Dedifferentiated amniotic fluid mesenchymal stem cell (primary cell): ENCODE results near the gene SPHK2.
"Not testable (repeated sequence)": the region's sequence is repeated elsewhere in the genome, so short reads cannot be mapped to it uniquely, and the experiment has no call there.

ENCODE experiments used
- DNase-seq: peaks from one replicate; pipeline ENCODE4 v3.0.0-alpha.2; 2016; ENCODE audit errors: extremely low spot score

The SPHK2 gene

GRCh38 chr19:48624067-48624594, 4.8 kb downstream of the SPHK2 start:
- peak; percentile 95 for DNase-seq

GRCh38 chr19:48624791-48625723, 5.8 kb downstream of the SPHK2 start:
- DNase-seq, result no peak

- DNase-seq, result no peak
Observed at GRCh38 chr19:48625891-48626327, 6.6 kb downstream of the SPHK2 start.

GRCh38 chr19:48627201-48627864, 8.0 kb downstream of the SPHK2 start:
- DNase-seq, result no peak

- DNase-seq, result no peak
Observed at GRCh38 chr19:48627865-48628314, 8.6 kb downstream of the SPHK2 start.

GRCh38 chr19:48628486-48629296, 9.4 kb downstream of the SPHK2 start:
- no peak for DNase-seq

GRCh38 chr19:48629297-48629598, 9.9 kb downstream of the SPHK2 start:
- no peak for DNase-seq

- DNase-seq, result no peak
Observed at GRCh38 chr19:48629599-48630295, 10.4 kb downstream of the SPHK2 start.

- DNase-seq, result no peak
Observed at GRCh38 chr19:48630296-48631063, 11.2 kb downstream of the SPHK2 start.

GRCh38 chr19:48631225-48631624, 11.9 kb downstream of the SPHK2 start:
- DNase-seq, result no peak

GRCh38 chr19:48632286-48632685, 13.0 kb downstream of the SPHK2 start:
- DNase-seq, result not testable (repeated sequence)

GRCh38 chr19:48632692-48633147, 13.4 kb downstream of the SPHK2 start:
- DNase-seq, result no peak

- no peak for DNase-seq
Observed at GRCh38 chr19:48633148-48634035, 14.1 kb downstream of the SPHK2 start.

GRCh38 chr19:48634036-48634342, 14.7 kb downstream of the SPHK2 start:
- DNase-seq, result no peak

GRCh38 chr19:48634424-48635262, 15.3 kb downstream of the SPHK2 start:
- DNase-seq, result peak; percentile 74

GRCh38 chr19:48635263-48635965, 16.1 kb downstream of the SPHK2 start:
- DNase-seq, result no peak

- no peak for DNase-seq
Observed at GRCh38 chr19:48635966-48636858, 16.9 kb downstream of the SPHK2 start.
